Measurements from ENCODE around the gene PIAS1.

PIAS1 gene

DNA sequence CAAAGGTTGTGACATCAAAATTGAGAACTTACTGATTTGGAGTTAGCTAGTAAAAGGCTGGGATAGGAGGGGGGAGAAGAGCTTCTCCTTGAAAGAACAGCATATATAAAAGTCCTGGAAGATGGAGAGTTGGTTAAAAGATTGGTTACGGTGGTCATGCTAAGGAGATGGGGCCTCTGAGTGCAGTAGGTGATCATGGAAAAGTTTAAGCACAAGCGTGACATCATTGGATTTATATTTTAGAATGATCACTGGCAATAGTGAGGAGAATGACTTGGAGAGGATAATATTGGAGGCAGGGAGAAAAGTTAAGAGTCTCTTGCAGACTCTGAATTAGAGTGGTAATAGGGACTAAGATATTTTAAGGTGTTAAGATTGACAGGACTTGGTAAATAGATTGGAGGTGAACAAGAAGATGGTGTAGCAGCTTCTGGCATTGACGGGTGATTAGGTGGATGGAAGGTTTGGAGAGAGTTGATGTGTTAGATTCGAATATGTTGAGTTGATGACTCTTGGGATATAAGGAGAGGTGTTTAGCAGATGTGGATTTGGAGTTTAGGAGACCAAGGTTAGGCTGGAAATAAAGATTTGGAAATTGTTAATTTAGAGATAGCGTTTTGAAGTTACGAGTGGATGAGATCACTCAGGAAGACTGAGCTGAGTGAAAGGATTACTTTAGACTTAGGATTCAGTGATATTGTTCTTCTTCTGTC, 19.6 kb downstream of the PIAS1 start:
- no peak for DNase-seq

DNA sequence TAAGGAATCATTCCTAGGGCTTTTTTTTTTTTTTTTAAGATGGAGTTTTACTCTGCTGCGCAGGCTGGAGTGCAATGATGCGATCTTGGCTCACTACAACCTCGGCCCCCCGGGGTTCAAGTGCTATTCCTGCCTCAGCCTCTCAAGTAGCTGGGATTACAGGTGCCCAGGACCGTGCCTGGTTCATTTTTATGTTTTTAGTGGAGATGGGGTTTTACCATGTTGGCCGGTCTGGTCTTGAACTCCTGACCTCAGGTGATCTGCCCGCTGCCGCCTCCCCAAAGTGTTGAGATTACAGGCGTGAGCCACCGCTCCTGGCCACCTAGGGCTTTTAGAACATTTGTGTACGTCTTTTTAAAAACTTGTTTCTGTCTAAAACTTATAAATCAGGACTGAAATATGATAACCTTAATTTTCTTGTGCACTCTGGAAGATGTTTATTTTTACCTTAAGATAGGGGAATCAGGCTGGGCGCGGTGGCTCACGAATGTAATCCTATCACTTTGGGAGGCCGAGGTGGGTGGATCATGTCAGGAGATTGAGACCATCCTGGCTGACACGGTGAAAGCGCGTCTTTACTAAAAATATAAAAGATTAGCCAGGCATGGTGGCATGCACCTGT, 21.8 kb downstream of the PIAS1 start:
- DNase-seq, result no peak

DNA sequence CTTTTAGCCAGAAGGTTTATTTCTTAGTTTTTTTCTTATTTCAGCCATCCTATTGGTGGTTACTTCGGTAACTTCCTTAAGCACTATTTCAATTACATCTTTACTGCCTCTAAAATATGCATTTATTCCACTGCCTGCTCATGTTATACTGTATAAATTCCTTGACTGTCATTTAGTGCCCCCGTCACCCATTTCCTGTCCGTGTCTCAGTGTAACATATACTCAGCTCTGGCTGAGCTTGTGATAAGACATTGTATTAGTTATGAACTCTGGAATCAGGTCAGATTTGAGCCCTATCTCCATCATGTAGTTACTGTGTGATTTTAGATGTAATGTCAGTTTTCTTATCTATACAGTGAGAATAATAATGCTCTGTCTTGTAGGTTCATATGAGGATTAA, 24.2 kb downstream of the PIAS1 start:
- DNase-seq, result no peak

DNA sequence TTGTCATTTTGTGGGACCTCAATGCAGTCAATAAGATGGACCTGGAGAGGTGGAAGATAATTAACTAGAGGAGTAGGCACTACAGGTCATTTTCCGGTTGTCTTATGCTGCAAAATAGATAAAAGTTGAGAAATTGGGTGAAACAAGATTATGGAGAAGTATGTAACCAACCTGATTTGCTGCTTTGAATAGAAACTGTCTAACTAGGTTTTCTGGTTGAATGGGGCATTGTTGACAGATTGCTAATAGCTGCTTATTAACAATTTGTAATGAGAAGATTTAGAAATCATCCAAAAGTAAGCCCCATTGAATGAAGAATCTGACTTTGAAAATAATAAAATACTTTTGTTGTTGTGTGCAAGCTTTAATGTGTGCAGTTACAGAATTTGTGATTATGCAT, 26.2 kb downstream of the PIAS1 start:
- DNase-seq, result no peak

DNA sequence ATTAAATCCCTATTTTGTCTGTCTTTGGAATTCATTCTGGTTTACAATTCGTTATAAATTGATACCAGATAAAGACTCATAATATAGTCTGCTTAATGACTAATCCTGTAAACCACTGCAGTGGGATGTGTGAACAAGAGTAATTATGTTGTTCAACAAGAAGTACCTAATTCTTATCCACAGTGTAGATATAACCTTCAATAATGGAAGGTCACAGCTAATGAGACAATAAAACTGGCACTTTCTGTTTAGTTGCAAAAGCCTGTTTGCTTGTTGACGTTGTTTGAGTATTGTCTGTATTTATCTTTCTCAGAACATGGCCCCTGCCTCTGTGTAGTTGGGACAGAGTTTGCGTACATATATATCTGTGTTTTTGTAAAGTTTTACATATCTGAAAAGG, 26.7 kb downstream of the PIAS1 start:
- DNase-seq, result no peak

GRCh38 chr15:68081869-68082505, 27.9 kb downstream of the PIAS1 start:
- DNase-seq, result no peak

- DNase-seq, result no peak
These were observed 28.6 kb downstream of the PIAS1 start for GRCh38 chr15:68082735-68083134.

GRCh38 chr15:68083463-68083862, 29.3 kb downstream of the PIAS1 start:
- DNase-seq, result no peak

GRCh38 chr15:68085052-68085451, 30.9 kb downstream of the PIAS1 start:
- DNase-seq, result no peak

- DNase-seq, result no peak
These were observed 37.6 kb downstream of the PIAS1 start for GRCh38 chr15:68091743-68092142.

GRCh38 chr15:68096099-68096498, 42.0 kb downstream of the PIAS1 start:
- DNase-seq, result no peak

DNA sequence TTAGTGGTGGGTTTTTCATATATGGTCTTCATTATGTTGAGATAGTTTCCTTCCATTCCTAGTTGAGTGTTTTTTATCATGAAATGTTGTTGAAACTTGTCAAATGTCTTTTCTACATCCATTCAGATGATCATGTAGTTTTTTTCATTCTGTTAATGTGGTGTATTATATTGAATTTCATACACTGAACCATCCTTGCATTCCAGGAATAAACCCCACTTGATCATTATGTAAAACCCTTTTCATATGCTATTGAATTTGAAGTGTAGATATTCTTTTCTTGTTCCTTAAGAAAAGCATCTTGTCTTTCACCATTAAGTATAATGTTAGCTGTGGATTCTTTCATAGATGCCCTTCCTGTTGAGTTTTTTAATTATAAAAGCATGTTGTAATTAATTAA, 42.9 kb downstream of the PIAS1 start:
- no peak for DNase-seq

GRCh38 chr15:68098465-68098864, 44.4 kb downstream of the PIAS1 start:
- no peak for DNase-seq

- no peak for DNase-seq
These were observed 46.1 kb downstream of the PIAS1 start for GRCh38 chr15:68100194-68100593.

GRCh38 chr15:68103603-68104002, 49.5 kb downstream of the PIAS1 start:
- DNase-seq, result no peak

DNA sequence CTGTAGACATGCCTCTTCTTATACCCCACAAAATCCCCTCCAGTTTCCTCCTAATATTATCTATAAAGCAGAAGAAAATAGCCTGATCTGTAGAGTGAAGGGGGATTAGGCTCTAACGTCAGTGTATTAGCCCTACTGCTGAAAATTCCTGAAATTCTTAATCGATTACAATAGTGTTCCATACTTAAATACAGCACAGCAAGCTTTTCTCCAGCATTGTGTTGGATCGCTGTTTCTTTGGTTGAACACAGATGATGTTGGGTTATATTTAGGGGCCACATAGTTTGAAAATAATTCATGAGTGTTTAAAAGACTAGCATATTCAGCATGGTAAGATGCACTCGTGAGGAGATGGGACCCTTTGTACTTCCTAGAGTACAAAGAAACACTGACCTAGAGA, 52.5 kb downstream of the PIAS1 start:
- DNase-seq, result no peak

DNA sequence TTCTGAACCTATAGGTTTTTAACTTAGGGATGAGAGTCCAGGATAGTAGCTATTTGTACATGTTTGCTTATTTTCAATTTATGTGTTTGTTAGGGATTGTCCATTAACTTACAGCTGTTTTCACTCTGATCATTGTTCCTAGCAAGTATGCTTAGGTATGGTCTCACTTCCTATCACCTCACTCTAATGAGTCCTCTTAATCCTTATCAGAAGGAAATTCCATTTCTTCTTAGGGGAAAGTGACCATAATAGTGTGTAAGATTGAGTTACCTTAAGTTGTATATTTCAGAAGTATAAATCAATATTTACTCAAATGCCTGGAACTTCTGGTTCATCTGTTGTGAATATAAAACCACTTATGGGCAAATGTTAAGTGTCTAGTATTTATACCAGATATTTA, 53.0 kb downstream of the PIAS1 start:
- DNase-seq, result no peak

GRCh38 chr15:68112706-68113105, 58.6 kb downstream of the PIAS1 start:
- DNase-seq, result no peak

DNA sequence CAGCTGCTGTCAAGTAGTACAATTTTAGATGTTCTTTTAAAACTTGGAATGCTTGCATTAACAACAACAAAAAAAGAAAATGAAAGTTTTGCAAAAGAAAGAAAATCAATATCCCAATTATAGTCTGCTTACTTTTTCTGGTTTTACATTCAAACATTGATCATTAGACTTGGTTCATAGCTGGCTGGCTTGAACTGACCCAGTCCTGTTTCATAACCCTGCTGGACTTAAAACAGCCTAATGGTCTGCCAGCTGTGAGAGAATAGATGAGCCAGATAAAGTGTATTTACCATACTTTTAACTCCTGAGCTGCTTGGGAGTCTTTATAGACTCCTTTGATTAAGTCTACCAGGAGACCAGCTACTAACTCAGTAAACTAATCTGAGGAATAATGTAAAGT, 59.2 kb downstream of the PIAS1 start:
- no peak for DNase-seq

DNA sequence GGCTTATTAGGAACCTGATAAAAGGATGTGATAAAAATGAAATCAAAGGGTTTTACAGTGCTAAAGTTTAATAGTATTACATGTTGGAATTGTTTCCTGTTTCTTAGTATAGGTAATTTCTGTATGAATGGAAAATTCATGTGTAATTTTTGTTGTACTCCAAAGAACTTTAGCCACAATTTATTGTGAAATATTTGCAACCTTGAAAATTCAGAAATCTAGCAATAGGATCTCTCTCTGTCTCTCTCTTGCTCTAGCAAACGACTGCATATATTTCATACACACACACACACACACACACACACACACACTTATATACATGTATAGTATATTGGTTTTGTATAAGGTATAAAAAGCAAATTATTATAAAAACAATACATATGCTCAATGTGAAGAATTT, 59.6 kb downstream of the PIAS1 start:
- no peak for DNase-seq

- no peak for DNase-seq
These were observed 60.2 kb downstream of the PIAS1 start for GRCh38 chr15:68114356-68114755.

DNA sequence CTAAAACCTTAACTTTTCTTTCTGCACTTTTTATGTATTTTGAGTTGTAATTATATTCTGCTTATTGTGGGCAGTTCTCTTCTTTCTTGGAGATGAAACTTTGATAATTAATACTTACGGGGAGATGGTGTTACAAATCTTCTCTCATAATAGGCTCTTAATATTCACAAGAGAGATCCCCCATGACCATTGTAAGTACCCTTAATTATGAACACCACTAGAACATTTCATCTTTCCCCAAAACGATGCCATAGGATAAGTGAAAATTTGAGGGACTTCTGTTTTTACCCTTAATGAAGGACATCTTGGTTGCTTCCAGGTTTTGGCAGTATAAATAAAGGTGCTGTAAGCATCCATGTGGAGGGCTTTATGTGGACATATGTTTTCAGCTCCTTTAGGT, 60.7 kb downstream of the PIAS1 start:
- no peak for DNase-seq

DNA sequence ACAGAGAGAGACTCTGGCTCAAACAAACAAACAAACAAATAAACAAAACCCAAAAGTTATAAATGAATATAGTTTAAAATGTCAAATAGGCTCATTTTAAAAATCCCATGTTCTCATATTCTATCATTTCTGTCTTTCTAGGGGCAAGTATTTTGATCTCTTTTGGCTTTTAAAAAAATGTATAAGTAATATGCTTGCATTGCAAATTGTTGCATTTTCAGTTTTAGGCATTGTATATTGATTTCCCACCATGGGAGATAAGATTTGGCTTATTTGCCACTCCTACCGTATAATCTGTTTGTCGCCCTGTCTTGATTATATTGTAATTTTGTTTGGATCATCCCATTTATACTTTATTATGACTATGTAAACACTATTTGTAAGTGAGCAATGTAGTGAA, 70.6 kb downstream of the PIAS1 start:
- DNase-seq, result no peak

DNA sequence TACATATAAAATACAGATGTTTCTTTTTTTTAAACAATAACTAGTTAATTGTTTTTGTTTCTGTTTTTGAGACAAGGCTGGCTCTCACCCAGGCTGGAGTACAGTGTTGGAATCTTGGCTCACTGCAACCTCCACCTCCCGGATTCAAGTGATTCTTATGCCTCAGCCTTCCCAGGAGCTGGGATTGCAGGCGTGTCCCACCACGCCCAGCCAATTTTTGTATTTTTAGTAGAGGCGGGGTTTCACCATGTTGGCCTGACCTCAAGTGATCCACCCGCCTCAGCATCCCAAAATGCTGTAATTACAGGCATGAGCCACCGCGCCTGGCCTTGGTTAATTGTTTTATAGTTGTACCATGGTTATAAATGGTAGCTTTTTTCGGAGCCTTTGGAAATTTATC, 72.3 kb downstream of the PIAS1 start:
- DNase-seq, result peak in 1 of 2 experiments; percentile 1

- DNase-seq, result no peak
These were observed 75.0 kb downstream of the PIAS1 start for GRCh38 chr15:68129072-68129471.
